ENCODE measurements around the gene ZNF654. TPM values are rescaled to one million over a fixed set of nuclear protein-coding genes. Genes with fewer than 3 reads are reported as not detected.

ZNF654 gene
- total and polyA plus RNA-seq, 2 of the 13 experiments (the other 11 are each of a cell fraction or from before 2014, with no cell fraction given): 1.8 to 4.1 TPM

- TF ChIP-seq ZNF318 (CRISPR knock-in tag; IDR thresholded peaks at IDR 0.05): no peak
- TF ChIP-seq KDM2A (CRISPR knock-in tag; IDR thresholded peaks at IDR 0.05; ENCODE audit: borderline replicate concordance, low read depth): peak; percentile 94
- peak; percentile 52; the same call in 1 of the 2 replicates for TF ChIP-seq FOXP4 (CRISPR knock-in tag; IDR thresholded peaks at IDR 0.05)
- TF ChIP-seq RBAK (CRISPR knock-in tag; IDR thresholded peaks at IDR 0.05): no peak
- no peak for TF ChIP-seq ZNF83 (CRISPR knock-in tag; IDR thresholded peaks at IDR 0.05; ENCODE audit: borderline replicate concordance)
- TF ChIP-seq ZNF788 (CRISPR knock-in tag; IDR thresholded peaks at IDR 0.05; ENCODE audit: borderline replicate concordance): peak; percentile 77; the same call in 1 of the 2 replicates
- 0 out of 2 replicates have a peak, but pooled peaks have one; percentile 52 for TF ChIP-seq ZNF329 (CRISPR knock-in tag; IDR thresholded peaks at IDR 0.05; ENCODE audit: low read depth)
- TF ChIP-seq PRMT3 (CRISPR knock-in tag; IDR thresholded peaks at IDR 0.05; ENCODE audit: borderline replicate concordance, low read depth): peak; percentile 18; the same call in 1 of the 2 replicates
- peak; percentile 37; the same call in 1 of the 2 replicates for TF ChIP-seq ZNF205 (CRISPR knock-in tag; IDR thresholded peaks at IDR 0.05)
- peak; percentile 81 for TF ChIP-seq ZNF501 (CRISPR knock-in tag; IDR thresholded peaks at IDR 0.05)
- no peak for TF ChIP-seq TCF12 (IDR thresholded peaks at IDR 0.05)
- TF ChIP-seq TCF12 (CRISPR knock-in tag; IDR thresholded peaks at IDR 0.05): peak; percentile 63; the same call in 1 of the 2 replicates
- TF ChIP-seq ARID2 (CRISPR knock-in tag; IDR thresholded peaks at IDR 0.05; ENCODE audit: borderline replicate concordance): peak; percentile 89
- TF ChIP-seq ZNF563 (CRISPR knock-in tag; IDR thresholded peaks at IDR 0.05): peak; percentile 79; the same call in 1 of the 2 replicates
- TF ChIP-seq ATM (IDR thresholded peaks at IDR 0.05; ENCODE audit: borderline replicate concordance): no peak
- peak; percentile 72 to 75 for TF ChIP-seq POLR2A (IDR thresholded peaks at IDR 0.05; ENCODE audit: insufficient read depth in 1 of 2, low read depth in 2 of 2, low read length in 2 of 2)
- peak; percentile 80; the same call in 1 of the 2 replicates for TF ChIP-seq ZNF510 (CRISPR knock-in tag; IDR thresholded peaks at IDR 0.05; ENCODE audit: low read depth)
- no peak for TF ChIP-seq ZNF558 (CRISPR knock-in tag; IDR thresholded peaks at IDR 0.05; ENCODE audit: borderline replicate concordance)
- TF ChIP-seq DMAP1 (CRISPR knock-in tag; IDR thresholded peaks at IDR 0.05): peak; percentile 92
- peak; percentile 56; the same call in 1 of the 2 replicates for TF ChIP-seq ZNF317 (CRISPR knock-in tag; IDR thresholded peaks at IDR 0.05)
Observed at GRCh38 chr3:88149509-88150362, 90.7 kb downstream of the ZNF654 start, which contains the start of gene C3orf38 (continued).

Data from HepG2 (cell line).